Measurements from ENCODE around the gene PAQR7.
A peak's percentile ranks its signal among the peaks of the same experiment; 100 is the strongest.

Gene PAQR7

GRCh38 chr1:25875154-25875855, at the start of gene PAQR7:
Gene PAQR7, minus strand, starts transcription at chr1:25875708. Its CDS starts 11,869 bp downstream, at chr1:25863839.
- peak in 57 of 58 donors; percentile 26 to 88 (median 74) for DNase-seq

GRCh38 chr1:25924454-25924853, 48.9 kb upstream of the PAQR7 start:
- DNase-seq, result no peak

GRCh38 chr1:25922971-25923552, 47.6 kb upstream of the PAQR7 start:
- peak in 20 of 58 donors; percentile 28 to 81 (median 62) for DNase-seq

GRCh38 chr1:25922056-25922970, 46.8 kb upstream of the PAQR7 start:
- DNase-seq, result peak in 53 of 58 donors; percentile 30 to 89 (median 58)

GRCh38 chr1:25918615-25919014, 43.1 kb upstream of the PAQR7 start:
- DNase-seq, result no peak

GRCh38 chr1:25917996-25918395, 42.5 kb upstream of the PAQR7 start:
- DNase-seq, result peak in 1 of 58 donors; percentile 18

GRCh38 chr1:25916460-25916859, 41.0 kb upstream of the PAQR7 start:
- no peak for DNase-seq

- DNase-seq, result peak in 4 of 58 donors; percentile 18 to 75 (median 24)
These were observed 38.8 kb upstream of the PAQR7 start for GRCh38 chr1:25914074-25914995.

GRCh38 chr1:25913206-25913605, 37.7 kb upstream of the PAQR7 start:
- no peak for DNase-seq

GRCh38 chr1:25912076-25912831, 36.7 kb upstream of the PAQR7 start:
- DNase-seq, result no peak

GRCh38 chr1:25911162-25911561, 35.7 kb upstream of the PAQR7 start:
- DNase-seq, result no peak

GRCh38 chr1:25909040-25909439, 33.5 kb upstream of the PAQR7 start:
- peak in 26 of 58 donors; percentile 15 to 68 (median 46) for DNase-seq

- DNase-seq, result peak in 3 of 58 donors; percentile 9 to 54 (median 11)
These were observed 32.7 kb upstream of the PAQR7 start for GRCh38 chr1:25908161-25908560.

GRCh38 chr1:25907601-25908000, 32.1 kb upstream of the PAQR7 start:
- DNase-seq, result peak in 1 of 58 donors; percentile 18

- DNase-seq, result peak in 17 of 58 donors; percentile 33 to 70 (median 52)
These were observed 31.3 kb upstream of the PAQR7 start for GRCh38 chr1:25906644-25907300.

- peak; percentile 51 to 97 (median 92) for DNase-seq
These were observed 30.5 kb upstream of the PAQR7 start, which contains the start of gene STMN1 for GRCh38 chr1:25905680-25906643. Gene STMN1, minus strand, starts transcription at chr1:25906419. Its CDS starts 1,743 bp downstream, at chr1:25904676.

- peak in 57 of 58 donors; percentile 38 to 98 (median 92) for DNase-seq
These were observed 29.6 kb upstream of the PAQR7 start for GRCh38 chr1:25904943-25905679.

All from anterior cingulate cortex (tissue), 58 donors.